Activated T-cell treated with anti-CD3 and anti-CD28 coated beads for 48 hours (primary cell): ENCODE measurements around the gene ADAMTS18.
"Not testable (repeated sequence)": the region's sequence is repeated elsewhere in the genome, so short reads cannot be mapped to it uniquely, and the experiment has no call there.

ENCODE experiments used
- DNase-seq: peaks from one replicate; pipeline ENCODE4 v3.0.0-alpha.2; 2020; ENCODE audit warnings: low read depth

Gene ADAMTS18

DNA sequence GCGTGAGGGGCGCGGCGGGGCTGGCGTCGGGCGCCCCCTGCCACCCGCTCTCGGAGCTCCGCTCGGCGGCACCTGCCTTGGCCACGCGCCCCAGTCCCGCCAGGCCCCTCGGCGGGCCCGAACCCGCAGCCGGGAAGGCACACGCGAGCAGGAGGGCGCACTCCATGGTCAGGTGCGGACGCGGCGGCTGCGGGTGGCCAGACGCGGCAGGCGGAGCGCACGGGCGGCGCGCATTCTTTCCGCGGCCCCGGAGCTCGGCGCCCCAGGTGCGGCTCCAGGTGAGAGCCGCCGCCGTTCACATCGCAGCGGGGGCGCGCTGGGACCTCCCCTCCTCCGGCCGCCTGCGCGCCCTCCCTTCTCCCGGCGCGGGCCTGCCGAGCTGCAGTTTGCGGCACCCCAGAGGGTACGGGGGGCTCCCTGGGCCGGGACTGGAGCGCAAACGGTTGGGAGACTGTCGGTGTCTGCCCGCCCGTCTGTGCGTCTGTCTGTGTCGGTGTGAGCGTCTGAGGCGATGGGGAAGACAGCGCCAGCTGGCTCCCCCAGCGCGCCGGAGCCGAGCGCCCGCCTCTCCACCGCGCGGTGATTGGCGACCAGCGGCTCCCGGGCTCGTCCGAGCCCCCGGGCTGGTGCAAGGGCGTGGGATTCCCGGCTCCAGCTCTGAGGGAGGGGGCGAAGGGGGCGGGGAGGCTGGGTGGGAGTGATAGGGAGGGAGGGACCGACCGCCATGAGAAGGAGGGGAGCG is at the start of gene ADAMTS18:
ADAMTS18 (minus strand) TSS at position 505 of the 742 bp plus-strand sequence; CDS start at position 166, 339 bp downstream.
- DNase-seq = no peak

GRCh38 chr16:77480681-77481315 is 46.0 kb upstream of the ADAMTS18 start:
- DNase-seq = no peak

DNA sequence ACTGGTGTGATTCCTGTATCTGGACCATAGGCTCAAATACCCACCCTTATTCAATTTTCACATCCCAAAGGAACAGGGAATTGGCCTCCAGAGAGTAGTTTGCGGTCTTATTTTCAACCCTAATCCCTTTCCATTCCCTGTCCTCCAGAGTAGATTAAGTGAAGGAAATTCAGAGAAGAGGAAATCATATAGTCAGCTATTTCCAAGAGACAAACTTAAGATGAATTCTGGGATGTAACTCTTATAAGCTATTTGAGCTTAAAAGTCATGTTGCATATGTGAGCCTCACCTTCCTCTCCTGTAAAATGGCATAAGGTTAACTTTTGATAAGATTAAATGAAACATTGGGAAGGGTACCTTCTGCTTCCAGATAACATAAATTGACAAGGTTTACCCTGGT is 37.4 kb upstream of the ADAMTS18 start:
- DNase-seq = no peak

DNA sequence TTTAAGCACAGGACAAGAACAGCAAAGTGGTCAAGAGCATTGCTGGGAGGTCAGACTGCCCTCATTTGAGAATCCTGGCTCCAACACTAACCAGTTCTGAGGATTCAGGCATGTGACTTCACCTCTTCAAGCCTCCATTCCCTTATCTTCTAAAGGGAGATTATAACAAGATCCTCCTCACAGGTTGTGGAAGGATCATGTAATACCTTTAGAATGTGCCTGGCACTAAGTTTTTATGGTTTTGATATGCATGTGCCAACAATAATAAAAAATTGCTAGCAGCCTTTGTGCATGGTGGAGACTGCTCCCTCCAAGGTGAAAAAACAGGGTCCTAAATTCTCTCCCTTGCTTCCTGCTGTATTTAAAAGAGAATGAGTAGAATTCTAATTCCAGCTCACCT is 36.0 kb upstream of the ADAMTS18 start:
- no peak for DNase-seq

GRCh38 chr16:77469634-77470033 is 34.8 kb upstream of the ADAMTS18 start:
- DNase-seq = no peak

DNA sequence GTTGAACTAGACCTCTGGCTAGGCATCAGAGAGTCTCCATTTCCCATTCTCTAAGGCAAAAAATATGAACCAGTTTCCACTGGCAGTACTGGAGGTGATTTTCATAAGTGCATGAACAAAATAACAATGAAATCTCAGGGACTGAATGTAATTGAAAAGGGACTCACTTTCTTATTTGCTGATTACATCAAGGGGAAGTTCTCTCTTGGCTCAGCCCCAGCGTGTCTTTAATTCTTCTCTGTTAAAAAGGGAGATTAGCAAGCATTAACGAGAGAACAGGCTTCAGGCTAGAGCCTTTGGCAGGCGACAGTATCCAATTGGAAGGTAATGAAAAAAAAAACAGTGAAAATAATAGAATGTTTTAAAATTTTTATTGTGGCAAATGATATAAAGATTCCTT is 34.0 kb upstream of the ADAMTS18 start:
- DNase-seq = no peak

- no peak for DNase-seq
These were observed 33.0 kb upstream of the ADAMTS18 start for GRCh38 chr16:77467821-77468335.

DNA sequence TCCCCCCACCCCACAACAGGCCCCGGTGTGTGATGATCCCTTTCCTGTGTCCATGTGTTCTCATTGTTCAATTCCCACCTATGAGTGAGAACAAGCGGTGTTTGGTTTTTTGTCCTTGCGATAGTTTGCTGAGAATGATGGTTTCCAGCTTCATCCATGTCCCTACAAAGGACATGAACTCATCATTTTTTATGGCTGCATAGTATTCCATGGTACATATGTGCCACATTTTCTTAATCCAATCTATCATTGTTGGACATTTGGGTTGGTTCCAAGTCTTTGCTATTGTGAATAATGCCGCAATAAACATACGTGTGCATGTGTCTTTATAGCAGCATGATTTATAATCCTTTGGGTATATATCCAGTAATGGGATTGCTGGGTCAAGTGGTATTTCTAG is 28.8 kb upstream of the ADAMTS18 start:
- DNase-seq = not testable (repeated sequence)

DNA sequence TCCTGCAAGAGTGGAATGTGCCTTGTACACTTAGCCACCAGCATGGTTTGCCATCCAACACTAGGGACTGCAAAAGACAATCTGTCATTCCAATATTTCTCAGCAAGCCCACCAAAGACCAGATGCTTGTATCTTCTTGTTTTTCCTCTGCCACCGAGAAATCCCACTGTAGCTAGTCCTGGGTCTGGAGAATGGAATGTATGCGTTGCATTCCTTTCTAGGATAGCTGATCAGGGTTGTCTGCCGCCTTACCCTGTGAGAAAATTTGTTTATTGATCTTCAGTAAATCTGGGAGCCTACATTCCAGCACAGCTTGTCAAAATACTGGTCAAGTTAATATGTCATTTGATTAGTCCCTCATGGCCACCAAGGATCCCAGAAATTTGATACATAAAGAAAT is 28.1 kb upstream of the ADAMTS18 start:
- no peak for DNase-seq

GRCh38 chr16:77459534-77460254 is 24.9 kb upstream of the ADAMTS18 start:
- no peak for DNase-seq

DNA sequence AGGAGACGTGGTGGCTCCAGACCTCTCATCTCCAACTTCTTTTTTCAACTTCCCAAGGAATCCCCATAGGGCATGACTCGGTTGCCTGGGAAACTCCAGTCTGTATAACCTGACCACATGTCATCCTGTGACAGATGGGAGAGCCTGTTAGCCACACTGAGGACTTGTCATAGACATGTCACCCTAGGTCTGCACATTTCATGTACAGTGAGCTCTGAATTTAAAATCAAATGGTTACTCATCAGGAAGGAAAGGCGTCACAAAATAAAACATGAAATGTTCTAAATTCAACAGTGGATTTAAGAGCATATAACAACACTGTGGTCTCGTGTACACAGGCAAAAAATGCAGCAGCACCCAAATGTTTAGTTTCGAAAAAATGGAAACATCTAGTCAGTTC is 22.2 kb upstream of the ADAMTS18 start:
- DNase-seq = no peak

DNA sequence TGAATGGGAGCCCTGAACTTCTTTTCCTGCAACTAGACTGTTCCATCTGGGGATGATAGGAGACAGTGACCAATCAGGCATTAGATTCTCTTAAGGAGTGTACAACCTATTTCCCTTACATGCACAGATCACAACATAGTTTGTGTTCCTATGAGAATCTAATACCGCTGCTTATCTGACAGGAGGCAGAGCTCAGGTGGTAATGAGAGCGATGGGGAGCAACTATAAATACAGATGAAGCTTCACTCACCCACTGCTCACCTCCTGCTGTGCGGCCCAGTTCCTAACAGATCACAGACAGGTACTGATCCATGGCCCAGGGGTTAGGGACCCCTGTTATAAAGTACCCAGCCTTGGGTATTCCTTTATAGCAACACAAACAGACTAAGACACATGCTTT is 17.4 kb upstream of the ADAMTS18 start:
- DNase-seq = no peak

GRCh38 chr16:77450790-77451487 is 16.1 kb upstream of the ADAMTS18 start:
- DNase-seq = no peak

- no peak for DNase-seq
These were observed 14.4 kb upstream of the ADAMTS18 start for GRCh38 chr16:77449208-77449607.

GRCh38 chr16:77445324-77445723 is 10.5 kb upstream of the ADAMTS18 start:
- DNase-seq = no peak

- DNase-seq = no peak
These were observed 9.3 kb upstream of the ADAMTS18 start for GRCh38 chr16:77444147-77444460.

DNA sequence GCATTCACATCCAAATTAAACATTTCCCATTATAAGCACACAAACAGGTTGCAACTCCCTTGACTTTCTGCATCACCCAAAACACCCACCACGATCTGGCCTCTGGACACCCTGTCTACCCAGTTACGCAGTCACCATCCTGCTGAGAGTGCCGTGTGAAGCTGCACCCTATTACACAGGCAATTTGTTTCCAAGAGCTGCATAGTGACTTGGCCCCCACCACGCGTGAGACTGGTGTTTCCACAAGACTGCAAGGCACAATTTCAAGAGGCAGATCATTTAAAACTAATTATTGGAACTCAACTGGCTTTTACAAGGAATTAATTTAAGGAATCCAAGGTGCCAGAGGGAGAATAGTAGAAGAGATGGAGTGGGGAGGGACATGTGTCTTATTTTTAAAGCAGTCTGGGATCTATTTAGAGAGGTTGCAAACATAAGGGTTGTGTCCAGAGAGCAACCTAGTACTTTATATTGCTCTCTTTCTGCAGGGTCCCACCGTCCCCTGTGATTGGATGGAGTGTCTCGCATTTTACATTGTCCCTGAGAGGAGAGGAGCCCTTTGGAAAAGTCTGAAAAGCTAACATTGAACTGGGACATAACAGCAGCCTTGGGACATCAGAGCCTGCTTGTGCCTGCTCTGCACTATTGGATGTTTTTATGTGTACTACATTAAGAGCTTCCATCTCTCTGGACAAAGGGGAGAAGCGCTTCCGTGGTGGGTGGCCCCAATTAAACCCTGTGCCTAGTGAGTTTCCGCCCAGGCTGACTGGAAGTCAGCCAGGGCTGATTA is 8.7 kb upstream of the ADAMTS18 start:
- no peak for DNase-seq

- DNase-seq = no peak
These were observed 7.2 kb upstream of the ADAMTS18 start for GRCh38 chr16:77442078-77442477.

GRCh38 chr16:77439106-77439505 is 4.3 kb upstream of the ADAMTS18 start:
- no peak for DNase-seq

DNA sequence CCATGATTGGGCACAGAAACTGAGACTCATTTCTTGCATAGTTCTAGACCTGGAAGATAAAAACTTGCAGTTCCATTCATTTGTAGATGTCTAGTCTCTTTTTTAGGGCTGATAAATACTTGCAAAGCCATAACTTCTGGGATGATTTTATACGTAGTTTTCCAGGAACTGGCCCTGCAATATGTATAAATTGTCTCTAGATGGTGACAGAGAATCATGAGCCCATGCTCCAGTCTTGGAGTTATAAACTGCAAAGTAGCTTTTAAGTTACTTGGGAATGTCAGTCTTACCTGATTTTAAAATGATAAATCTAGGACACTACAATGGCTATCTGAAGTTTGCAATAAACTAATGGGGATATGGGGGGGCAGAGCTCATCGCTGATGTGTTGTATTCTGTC is 3.0 kb upstream of the ADAMTS18 start:
- DNase-seq = no peak

- no peak for DNase-seq
These were observed 512 bp upstream of the ADAMTS18 start for GRCh38 chr16:77435272-77435820.
